HG02623 (cell line): ENCODE data around the gene IRF6.

Source experiments
- ATAC-seq: cut with Tn5 transposase; IDR thresholded peaks from one replicate; pipeline ENCODE4 v1.9.1; 2021; ENCODE audit warnings: moderate library complexity; ENCODE audit not compliant: unreplicated experiment

Gene IRF6

DNA sequence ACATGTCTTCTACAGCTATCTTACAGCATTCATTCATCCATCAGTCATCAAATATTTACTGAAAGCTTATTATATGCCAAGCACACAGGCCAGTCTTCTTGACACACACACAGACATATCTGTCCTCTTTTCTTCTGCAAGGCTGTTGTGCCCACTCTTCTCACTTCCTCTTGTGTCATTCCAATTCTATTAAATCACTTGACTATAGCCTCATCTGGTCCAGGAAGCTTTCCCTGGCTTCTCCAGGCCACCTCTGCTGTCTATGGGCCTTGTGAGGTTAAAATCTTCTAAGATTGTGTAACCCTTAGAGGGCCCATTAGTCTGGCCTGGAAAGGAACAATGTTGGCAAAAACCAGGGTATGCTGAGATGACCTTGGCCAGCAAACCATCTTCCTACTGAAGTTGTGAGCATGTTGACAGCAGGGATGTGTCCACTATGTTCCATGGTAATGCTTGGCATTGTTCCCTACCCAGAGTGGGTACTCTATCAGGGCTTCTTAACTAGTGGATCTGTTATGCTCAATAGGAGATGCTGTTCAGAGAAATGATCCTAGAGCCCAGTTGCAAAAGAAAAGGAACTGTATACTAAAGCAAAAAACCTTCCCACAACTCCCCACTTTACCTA, 44.8 kb downstream of the IRF6 start:
- no peak for ATAC-seq

GRCh38 chr1:209759829-209760359, 46.0 kb downstream of the IRF6 start:
- no peak for ATAC-seq

DNA sequence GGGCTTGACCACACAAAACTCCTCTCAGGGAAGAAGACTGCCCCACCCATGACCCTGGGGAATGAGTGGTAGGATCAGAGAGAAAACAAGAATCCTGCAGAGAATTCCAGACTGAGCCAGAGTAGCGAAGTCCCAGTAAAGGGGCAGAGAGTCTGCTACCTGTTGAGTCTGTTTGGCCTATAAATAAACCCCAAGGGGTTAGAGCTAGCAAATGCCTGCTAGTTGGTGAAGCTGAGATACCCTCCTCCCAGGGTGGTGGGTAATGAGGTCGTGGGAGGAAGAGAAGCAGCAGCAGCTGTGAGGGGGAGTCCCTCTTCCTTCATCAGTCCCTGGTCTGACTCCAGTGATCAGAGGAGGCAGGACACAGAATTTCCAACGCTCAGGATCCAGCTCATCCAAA, 47.5 kb downstream of the IRF6 start:
- ATAC-seq, result no peak

DNA sequence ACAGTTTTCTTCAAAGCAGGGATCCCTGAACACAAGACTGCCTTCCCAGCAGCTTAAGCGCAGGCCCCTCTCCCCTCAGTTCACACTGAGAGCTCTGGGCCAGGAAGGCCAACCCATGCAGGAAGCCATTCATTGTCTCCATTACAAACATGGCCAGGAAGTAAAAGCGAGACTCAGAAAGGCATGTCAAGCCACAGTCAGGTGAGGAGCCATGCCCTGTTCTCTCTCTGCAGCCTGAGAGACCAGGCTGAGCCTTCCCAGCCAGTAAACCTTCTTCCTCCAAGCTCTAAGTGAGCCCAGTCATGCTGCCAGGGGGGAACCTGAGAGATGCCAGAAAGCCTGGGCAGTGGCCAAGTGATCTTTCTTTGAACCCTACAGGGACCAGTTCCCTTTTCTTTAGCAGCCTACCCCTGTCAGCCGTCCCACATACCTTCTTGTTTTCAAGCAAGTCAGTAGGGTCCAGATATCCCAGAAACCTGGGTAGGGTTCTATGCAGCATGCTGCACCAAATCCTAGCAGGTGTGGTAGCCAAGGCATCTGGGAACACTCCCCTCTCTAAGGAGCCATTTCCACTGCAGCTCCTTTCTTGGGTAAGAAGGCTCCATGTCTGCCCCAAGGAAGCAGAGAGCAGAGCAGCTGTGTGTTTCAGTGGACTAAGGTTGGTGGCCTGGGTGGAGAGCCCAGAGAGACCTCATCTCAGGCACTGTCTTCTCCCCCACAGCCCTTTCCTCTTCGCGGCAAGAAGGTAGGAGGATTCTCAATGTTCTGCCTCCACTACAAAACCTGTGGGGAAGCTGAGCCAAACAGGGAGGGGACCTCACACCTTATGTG, 49.1 kb downstream of the IRF6 start:
- peak; percentile 25 for ATAC-seq

- ATAC-seq, result peak; percentile 70
These were observed 49.9 kb downstream of the IRF6 start, which contains the start of gene TRAF3IP3 for GRCh38 chr1:209755926-209756614. Gene TRAF3IP3, plus strand, starts transcription at chr1:209756053. Its CDS starts 3,987 bp downstream, at chr1:209760040.

DNA sequence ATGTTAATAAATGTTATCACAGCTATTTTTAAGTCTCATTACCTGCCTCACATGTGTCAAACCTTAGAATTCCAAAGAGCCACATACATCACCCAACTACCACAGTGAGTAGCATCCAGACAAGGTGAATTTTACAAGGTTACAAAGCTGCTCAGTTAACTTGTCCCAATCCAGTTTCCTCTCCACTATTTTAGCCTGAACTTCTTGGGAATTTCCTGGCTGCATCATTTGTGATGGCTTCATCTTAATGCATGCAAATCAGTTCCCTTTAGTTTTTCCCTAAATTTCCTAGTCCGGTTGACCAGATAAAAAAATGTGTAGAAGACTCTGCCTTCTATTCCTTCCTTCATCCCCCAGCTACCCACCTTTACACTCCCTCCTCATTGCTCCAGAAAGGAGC, 50.7 kb downstream of the IRF6 start:
- ATAC-seq, result no peak

GRCh38 chr1:209752890-209753289, 53.1 kb downstream of the IRF6 start:
- ATAC-seq, result no peak

DNA sequence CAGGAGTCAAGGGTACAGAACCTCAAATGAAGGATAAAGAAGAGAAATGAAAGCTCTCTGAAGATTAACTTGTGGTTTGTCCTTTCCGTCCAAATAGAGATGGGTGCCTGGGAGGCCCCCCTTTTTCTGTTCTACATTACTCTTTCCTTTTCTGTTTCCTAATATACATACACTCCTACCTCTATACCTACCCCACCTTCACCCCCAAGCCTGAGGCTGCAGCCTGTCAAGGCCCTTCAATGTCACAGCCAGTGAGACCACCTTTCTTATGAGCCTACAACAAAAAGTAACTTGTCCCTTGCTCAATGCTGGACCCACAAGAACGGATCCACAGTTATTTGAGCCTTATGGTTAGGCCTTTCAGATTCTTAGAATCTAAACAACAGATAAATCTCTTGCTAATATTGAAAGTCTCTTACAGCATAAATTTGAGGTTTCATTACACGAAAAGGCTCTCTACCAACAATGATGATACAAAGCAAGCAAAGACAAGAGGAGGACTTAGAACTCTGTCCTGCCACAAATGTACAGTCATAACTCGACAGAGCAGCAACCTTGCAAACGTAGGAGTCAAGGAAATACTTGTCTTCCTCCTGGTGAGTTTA, 54.2 kb downstream of the IRF6 start:
- peak; percentile 36 for ATAC-seq

GRCh38 chr1:209749670-209750323, 56.1 kb downstream of the IRF6 start:
- ATAC-seq, result no peak

GRCh38 chr1:209749205-209749604, 56.7 kb downstream of the IRF6 start:
- no peak for ATAC-seq

DNA sequence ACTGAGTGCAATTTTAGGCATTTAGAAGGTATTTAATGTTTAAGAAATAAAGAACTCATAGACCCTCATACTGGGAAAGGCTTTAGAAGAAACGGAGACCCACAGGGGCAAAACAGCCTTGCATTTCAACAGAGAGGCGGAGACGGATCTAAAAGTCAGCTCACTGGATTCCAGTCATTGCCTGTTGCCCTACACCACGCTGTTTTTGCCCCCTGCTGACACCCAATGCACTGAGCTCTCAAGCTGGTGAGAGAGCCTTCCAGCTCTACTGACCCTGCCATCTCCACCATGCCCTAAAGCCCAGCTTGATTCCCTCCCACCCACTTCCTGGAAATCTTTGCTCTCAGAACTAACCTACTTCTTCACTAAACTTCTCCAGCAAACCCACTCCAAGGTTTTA, 57.3 kb downstream of the IRF6 start:
- ATAC-seq, result no peak

DNA sequence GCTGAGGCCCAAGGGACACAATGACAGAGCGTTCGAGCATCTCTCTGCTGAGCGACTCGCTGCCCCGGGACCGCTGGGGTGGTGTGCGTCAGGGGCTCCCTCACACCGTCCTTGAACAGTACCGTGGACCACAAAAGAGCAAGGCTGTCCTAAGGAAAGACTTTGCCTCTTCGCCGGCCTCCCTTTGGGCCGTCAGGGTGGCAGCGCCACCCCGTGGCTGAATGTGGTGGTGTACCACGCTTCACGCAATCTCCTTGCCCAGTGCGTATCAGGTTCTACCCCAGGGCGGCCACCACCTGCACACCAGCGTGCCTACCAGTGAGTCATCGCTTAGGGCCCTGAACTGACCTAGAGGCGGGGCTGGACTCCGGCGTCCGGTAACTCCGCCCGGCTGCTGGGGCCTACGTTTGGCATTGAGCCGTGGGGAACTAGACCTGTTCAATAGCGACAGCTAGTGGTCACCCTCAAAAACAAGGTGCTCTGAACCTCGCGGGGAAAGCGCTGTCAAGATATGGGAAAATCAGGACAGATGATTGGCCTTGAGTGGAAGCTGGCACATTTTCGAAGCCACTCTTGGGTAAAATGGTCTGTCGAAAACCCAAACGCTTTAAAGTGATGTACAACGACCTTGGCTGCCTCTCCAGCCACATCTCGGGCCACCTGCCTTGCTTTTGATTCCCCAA, 58.2 kb downstream of the IRF6 start:
- peak; percentile 65 for ATAC-seq

GRCh38 chr1:209746451-209747165, 59.3 kb downstream of the IRF6 start:
- no peak for ATAC-seq

- no peak for ATAC-seq
These were observed 62.8 kb downstream of the IRF6 start for GRCh38 chr1:209743145-209743482.

DNA sequence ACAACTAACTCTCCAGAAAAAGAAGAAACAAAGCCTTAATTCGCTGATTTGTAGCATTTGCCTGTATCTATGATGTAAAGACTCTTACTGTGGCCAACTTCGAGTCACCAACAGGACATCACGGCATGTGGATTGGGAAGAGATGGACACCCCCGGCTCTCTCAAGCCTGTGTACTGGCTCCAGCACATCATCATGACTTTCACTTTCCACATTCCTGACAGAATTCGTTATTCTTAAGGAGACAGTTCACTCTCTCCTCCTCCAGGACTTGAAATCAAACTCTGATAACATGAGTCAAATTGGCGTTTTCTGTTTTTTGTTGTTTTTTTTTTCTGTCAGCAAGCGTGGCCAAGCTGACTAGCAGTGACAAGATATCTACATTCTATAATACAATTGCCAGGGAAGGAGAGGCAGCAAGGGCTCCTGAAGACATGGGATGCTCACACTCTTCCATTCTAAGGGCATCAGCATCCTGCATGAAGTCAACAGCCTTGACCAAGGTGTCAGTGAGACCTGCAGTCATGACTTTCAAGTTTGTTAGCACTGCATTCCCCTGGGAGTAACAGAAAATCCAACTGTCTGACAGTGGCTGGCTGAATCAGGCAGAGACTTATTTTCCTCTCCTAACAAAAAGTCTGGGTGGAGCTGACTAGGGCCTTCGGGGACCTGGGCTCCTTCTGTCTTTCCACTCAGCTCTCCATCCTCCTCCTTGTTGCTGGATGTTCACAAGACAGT, 63.4 kb downstream of the IRF6 start:
- ATAC-seq, result no peak

- ATAC-seq, result no peak
These were observed 64.1 kb downstream of the IRF6 start for GRCh38 chr1:209741889-209742288.

GRCh38 chr1:209741193-209741592, 64.7 kb downstream of the IRF6 start:
- no peak for ATAC-seq

- no peak for ATAC-seq
These were observed 67.7 kb downstream of the IRF6 start for GRCh38 chr1:209738270-209738669.

DNA sequence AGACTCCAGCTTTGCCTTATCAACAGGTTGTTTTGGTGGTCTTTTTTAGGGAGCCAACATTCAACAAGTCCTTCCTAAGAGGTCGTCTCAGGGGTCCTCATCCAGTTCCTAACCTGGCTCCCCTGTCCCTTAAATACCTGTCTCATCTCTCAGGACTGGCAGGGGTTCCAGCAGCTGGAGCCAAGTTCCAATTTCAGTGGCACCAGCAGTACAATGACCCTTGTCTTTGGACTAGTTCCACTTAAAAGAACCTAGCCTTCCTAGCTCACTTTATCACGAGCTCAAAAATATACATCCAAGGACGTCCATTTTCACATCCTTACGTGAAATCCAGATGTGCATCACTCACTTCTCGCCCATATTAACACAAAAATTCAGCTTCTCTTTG, 68.8 kb downstream of the IRF6 start:
- no peak for ATAC-seq
